HG02759 (cell line): ENCODE measurements around the gene AMOT.
A peak's percentile ranks its signal among the peaks of the same experiment; 100 is the strongest.
"Not testable (repeated sequence)": the region's sequence is repeated elsewhere in the genome, so short reads cannot be mapped to it uniquely, and the experiment has no call there.

Experiments
- ATAC-seq: cut with Tn5 transposase; IDR thresholded peaks from one replicate; pipeline ENCODE4 v1.9.1; 2021; ENCODE audit warnings: mild to moderate bottlenecking, moderate library complexity; ENCODE audit not compliant: unreplicated experiment

The AMOT gene

GRCh38 chrX:112840382-112841113 is at the start of gene AMOT:
AMOT (minus strand) TSS chrX:112840831; CDS start chrX:112823126, 17,705 bp downstream.
- ATAC-seq, result peak; percentile 75

GRCh38 chrX:112889400-112889799 is 48.8 kb upstream of the AMOT start:
- ATAC-seq, result peak; percentile 54

GRCh38 chrX:112888916-112889315 is 48.3 kb upstream of the AMOT start:
- ATAC-seq, result no peak

GRCh38 chrX:112877771-112878173 is 37.1 kb upstream of the AMOT start:
- no peak for ATAC-seq

- ATAC-seq, result no peak
Observed at GRCh38 chrX:112874614-112875013, 34.0 kb upstream of the AMOT start.

- ATAC-seq, result no peak
Observed at GRCh38 chrX:112874175-112874574, 33.5 kb upstream of the AMOT start.

GRCh38 chrX:112868586-112868985 is 28.0 kb upstream of the AMOT start:
- ATAC-seq, result no peak

- peak; percentile 73 for ATAC-seq
Observed at GRCh38 chrX:112867570-112867969, 26.9 kb upstream of the AMOT start.

- ATAC-seq, result no peak
Observed at GRCh38 chrX:112866175-112866574, 25.5 kb upstream of the AMOT start.

GRCh38 chrX:112865464-112866025 is 24.9 kb upstream of the AMOT start:
- no peak for ATAC-seq

- no peak for ATAC-seq
Observed at GRCh38 chrX:112863850-112864249, 23.2 kb upstream of the AMOT start.

- no peak for ATAC-seq
Observed at GRCh38 chrX:112857478-112857878, 16.8 kb upstream of the AMOT start.

GRCh38 chrX:112854901-112855300 is 14.3 kb upstream of the AMOT start:
- ATAC-seq, result not testable (repeated sequence)

- no peak for ATAC-seq
Observed at GRCh38 chrX:112852851-112853250, 12.2 kb upstream of the AMOT start.

GRCh38 chrX:112851806-112852205 is 11.2 kb upstream of the AMOT start:
- peak; percentile 69 for ATAC-seq

- peak; percentile 86 for ATAC-seq
Observed at GRCh38 chrX:112851161-112851779, 10.6 kb upstream of the AMOT start.

GRCh38 chrX:112849016-112849415 is 8.4 kb upstream of the AMOT start:
- ATAC-seq, result no peak

- no peak for ATAC-seq
Observed at GRCh38 chrX:112846782-112847181, 6.2 kb upstream of the AMOT start.

GRCh38 chrX:112846187-112846586 is 5.6 kb upstream of the AMOT start:
- no peak for ATAC-seq

GRCh38 chrX:112844250-112844649 is 3.6 kb upstream of the AMOT start:
- ATAC-seq, result peak; percentile 28

GRCh38 chrX:112841820-112842157 is 1.2 kb upstream of the AMOT start:
- ATAC-seq, result peak; percentile 0

GRCh38 chrX:112841114-112841819 is 636 bp upstream of the AMOT start:
- ATAC-seq, result peak; percentile 90
